BJ (cell line): ENCODE measurements around the gene ITPKB. TPM values are rescaled to one million over a fixed set of nuclear protein-coding genes. Genes with fewer than 3 reads are reported as not detected.

Source experiments
- CTCF ChIA-PET: fragments of 350-600 bp; formaldehyde crosslinking; extraction: SDS; loops from one replicate; lab custom pipeline; 2021; ENCODE audit warnings: antibody characterized with exemption, inconsistent platforms; lab: Yijun Ruan, JAX
- POLR2A ChIA-PET: fragments of 300-600 bp; sonication (Branson Sonifier 250); formaldehyde crosslinking; extraction: SDS; loops from one replicate; lab custom pipeline; 2021; ENCODE audit warnings: antibody characterized with exemption; lab: Charles Lee
- DNase-seq: peaks from one replicate; pipeline ENCODE4 v3.0.0-alpha.2; 2011; ENCODE audit warnings: low read depth
- H3K27me3 ChIP-seq: 2 replicates; pipeline ENCODE4 v1.6.0; 2011; ENCODE audit warnings: low read length; ENCODE audit not compliant: control insufficient read depth, insufficient read depth
- H3K36me3 ChIP-seq: 2 replicates; pipeline ENCODE4 v1.5.1; 2011; ENCODE audit warnings: low read length; ENCODE audit not compliant: control insufficient read depth, insufficient read depth
- H3K4me3 ChIP-seq: 2 replicates; pipeline ENCODE4 v1.5.1; 2011; ENCODE audit warnings: low read depth, mild to moderate bottlenecking, control low read depth, low read length
- CTCF ChIP-seq: IDR thresholded peaks from 2 replicates; pipeline ENCODE4 v1.5.1; 2011; ENCODE audit warnings: low read depth, mild to moderate bottlenecking, control low read depth, inconsistent platforms, low read length, moderate library complexity; ENCODE audit not compliant: insufficient read depth
- polyA plus RNA-seq: library from polyadenylated mRNA; depleted of rRNA; stranded (reverse); fragments of >200 nt; gene quantifications from 2 replicates; pipeline ENCODE4 v1.2.3, GENCODE V29; 2011

The ITPKB gene
- polyA plus RNA-seq, 1 experiment, result 1.4 TPM

- POLR2A ChIA-PET, result interaction anchor here (0.6 kb wide), 1 partner anchor 791 kb away, joined by 3 read pairs; no protein-coding TSS in a partner anchor
- CTCF ChIA-PET, result interaction anchor here (1.0 to 2.1 kb wide), 7 partner anchors 9 to 165 kb away, joined by 3 to 8 read pairs (median 5); no protein-coding TSS in a partner anchor
- DNase-seq, result peak; percentile 95
- H3K27me3 ChIP-seq, result no peaks in the 10 kb centered on the region
- H3K36me3 ChIP-seq, result no peaks in the 10 kb centered on the region
- no peak for TF ChIP-seq CTCF
- H3K4me3 ChIP-seq, result no peak overlapping the region
These were observed 76.3 kb downstream of the ITPKB start for GRCh38 chr1:226662642-226663326.

GRCh38 chr1:226661965-226662364 lies 77.1 kb downstream of the ITPKB start:
- no peaks in the 10 kb centered on the region for H3K36me3 ChIP-seq
- no peak overlapping the region for H3K4me3 ChIP-seq
- TF ChIP-seq CTCF, result no peak; the same call in 1 of the 2 replicates
- POLR2A ChIA-PET, result no interaction called here
- DNase-seq, result no peak
- H3K27me3 ChIP-seq, result no peaks in the 10 kb centered on the region
- CTCF ChIA-PET, result interaction anchor here (1.0 to 1.9 kb wide), 7 partner anchors 9 to 166 kb away, joined by 3 to 8 read pairs (median 4); no protein-coding TSS in a partner anchor

GRCh38 chr1:226661271-226661670 lies 77.8 kb downstream of the ITPKB start:
- Histone ChIP-seq H3K36me3 (no peaks in the 10 kb centered on the region), H3K27me3 (no peaks in the 10 kb centered on the region), H3K4me3 (no peak overlapping the region)
- no peak for DNase-seq
- ChIA-PET CTCF (interaction anchor here (1.0 to 1.9 kb wide), 7 partner anchors 8 to 167 kb away, joined by 3 to 8 read pairs (median 4); no protein-coding TSS in a partner anchor), POLR2A (no interaction called here)
- no peak for TF ChIP-seq CTCF

GRCh38 chr1:226660410-226661182 lies 78.5 kb downstream of the ITPKB start:
- ChIA-PET CTCF (interaction anchor here (1.0 to 1.5 kb wide), 4 partner anchors 17 to 167 kb away, joined by 3 to 5 read pairs (median 4); no protein-coding TSS in a partner anchor), POLR2A (no interaction called here)
- Histone ChIP-seq H3K4me3 (no peak overlapping the region), H3K36me3 (no peaks in the 10 kb centered on the region), H3K27me3 (no peaks in the 10 kb centered on the region)
- DNase-seq, result no peak
- no peak for TF ChIP-seq CTCF

- Histone ChIP-seq H3K27me3 (no peaks in the 10 kb centered on the region), H3K4me3 (no peak overlapping the region), H3K36me3 (no peaks in the 10 kb centered on the region)
- POLR2A ChIA-PET, result no interaction called here
- TF ChIP-seq CTCF, result no peak
- CTCF ChIA-PET, result interaction anchor here (0.9 kb wide), 1 partner anchor 12 kb away, joined by 3 read pairs; no protein-coding TSS in a partner anchor
- DNase-seq, result no peak
These were observed 79.4 kb downstream of the ITPKB start for GRCh38 chr1:226659641-226660040.
